ENCODE results near the gene MYO1D.

Gene MYO1D

GRCh38 chr17:32880671-32881453 lies 3.9 kb upstream of the MYO1D start:
- TF ChIP-seq, protein P1, sequence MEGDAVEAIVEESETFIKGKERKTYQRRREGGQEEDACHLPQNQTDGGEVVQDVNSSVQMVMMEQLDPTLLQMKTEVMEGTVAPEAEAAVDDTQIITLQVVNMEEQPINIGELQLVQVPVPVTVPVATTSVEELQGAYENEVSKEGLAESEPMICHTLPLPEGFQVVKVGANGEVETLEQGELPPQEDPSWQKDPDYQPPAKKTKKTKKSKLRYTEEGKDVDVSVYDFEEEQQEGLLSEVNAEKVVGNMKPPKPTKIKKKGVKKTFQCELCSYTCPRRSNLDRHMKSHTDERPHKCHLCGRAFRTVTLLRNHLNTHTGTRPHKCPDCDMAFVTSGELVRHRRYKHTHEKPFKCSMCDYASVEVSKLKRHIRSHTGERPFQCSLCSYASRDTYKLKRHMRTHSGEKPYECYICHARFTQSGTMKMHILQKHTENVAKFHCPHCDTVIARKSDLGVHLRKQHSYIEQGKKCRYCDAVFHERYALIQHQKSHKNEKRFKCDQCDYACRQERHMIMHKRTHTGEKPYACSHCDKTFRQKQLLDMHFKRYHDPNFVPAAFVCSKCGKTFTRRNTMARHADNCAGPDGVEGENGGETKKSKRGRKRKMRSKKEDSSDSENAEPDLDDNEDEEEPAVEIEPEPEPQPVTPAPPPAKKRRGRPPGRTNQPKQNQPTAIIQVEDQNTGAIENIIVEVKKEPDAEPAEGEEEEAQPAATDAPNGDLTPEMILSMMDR (IDR thresholded peaks at IDR 0.05), result no peak

DNA sequence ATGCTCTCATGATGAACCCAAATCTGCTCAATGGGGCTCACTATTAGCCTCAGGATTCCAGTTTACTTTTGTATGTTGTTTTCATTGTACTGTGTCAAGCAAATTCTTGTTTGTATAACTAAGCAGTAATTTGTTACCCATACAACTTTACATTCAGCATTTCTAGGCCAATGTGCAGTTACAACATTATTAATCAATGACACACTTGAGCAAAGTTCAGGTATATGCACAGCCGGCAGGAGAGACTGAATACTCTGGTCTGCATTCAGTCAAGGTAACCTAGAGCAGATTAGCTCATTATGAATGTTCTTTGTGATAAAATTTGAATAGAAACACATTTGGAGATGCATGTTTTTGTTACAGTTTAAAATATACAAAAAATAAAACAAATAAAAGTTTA lies 2.2 kb upstream of the MYO1D start:
- TF ChIP-seq, protein P1 (IDR thresholded peaks at IDR 0.05), result no peak

GRCh38 chr17:32878211-32878610 lies 1.3 kb upstream of the MYO1D start:
- TF ChIP-seq, protein P1 (IDR thresholded peaks at IDR 0.05), result no peak

DNA sequence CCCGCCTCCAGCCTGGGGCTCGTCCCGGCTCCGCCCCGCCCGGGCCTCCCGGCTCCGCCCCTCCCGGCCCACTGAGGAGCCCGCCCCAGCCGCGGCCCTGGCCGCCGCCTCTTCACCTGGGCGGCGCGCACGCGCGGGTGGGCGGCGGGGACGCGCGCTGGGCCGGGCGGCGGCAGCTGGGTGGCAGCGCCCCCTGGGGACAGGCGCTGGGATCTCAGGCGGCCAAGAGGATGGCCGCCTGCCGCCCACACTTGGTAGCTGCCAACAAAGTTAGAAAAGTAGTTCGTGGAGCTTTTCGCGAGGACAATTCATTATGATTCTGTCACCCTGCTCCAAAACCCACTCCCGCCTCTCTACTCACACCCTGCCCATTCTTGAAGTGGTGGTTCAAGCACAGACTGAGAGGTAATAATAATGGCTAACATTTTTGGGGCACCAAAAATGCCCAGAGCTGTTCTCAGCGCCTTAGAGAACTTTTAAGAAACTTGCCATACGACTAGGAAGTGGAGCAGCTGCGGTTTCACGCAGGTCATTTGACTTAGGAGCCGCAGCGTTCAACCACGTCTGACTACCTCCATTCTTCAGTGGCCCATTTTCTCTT lies 340 bp upstream of the MYO1D start:
- TF ChIP-seq, protein P1 (IDR thresholded peaks at IDR 0.05), result peak; percentile 88

DNA sequence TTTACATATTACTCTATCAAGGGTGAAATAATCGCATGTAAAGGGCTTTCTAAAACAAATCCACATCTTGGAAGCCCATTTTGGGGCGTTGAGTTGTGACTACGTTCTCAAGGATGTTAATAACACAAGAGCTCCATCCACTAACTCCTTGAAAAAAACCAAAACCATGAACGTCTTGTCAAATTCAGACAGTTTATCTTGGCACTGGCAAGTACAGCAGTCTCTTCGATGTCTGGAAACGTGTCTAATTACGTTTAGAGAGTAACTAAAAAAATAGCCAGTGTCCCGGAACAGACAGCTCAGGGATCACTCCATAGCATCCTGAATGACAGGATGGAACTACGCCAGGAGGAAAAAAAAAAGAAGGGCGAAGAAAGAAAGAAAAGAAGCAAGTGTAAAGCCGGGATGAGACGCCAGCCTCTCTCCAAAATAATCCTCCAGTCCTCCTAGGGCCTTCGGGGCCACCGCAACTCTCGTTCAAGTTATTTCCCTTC lies 954 bp downstream of the MYO1D start:
- TF ChIP-seq, protein P1 (IDR thresholded peaks at IDR 0.05), result no peak

DNA sequence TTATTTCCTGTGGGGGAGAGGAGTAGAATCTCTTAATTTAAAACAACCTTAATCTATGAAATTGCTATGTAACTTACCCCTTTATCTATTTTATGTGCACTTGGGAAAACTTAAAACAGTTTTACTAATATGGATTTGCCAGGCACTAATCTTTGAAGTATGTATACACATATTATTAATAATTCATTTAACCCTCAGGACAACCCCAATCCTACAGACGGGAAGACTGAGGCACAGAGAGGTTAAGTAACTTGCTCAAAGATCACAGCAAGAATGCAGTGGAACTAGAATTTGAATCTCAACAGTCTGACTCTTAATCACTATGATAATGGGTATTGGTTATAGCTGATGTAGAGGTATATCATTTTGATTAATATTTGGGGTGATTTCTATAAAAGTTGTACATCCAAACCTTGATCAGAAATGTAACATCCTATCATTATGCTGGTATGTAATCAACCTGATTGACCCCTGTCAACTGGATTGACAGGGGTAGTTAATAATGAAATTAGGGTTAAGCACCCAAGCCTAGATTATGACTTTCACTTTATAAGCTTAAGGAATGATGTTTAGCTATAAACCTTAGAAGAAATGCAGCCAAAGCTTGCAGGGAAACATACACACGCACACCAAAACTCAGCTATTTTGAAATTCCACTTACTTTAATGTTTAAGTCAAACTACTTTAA lies 1.6 kb downstream of the MYO1D start:
- TF ChIP-seq, protein P1 (IDR thresholded peaks at IDR 0.05), result no peak

GRCh38 chr17:32873114-32873513 lies 3.8 kb downstream of the MYO1D start:
- TF ChIP-seq, protein P1 (IDR thresholded peaks at IDR 0.05), result no peak
